Stomach smooth muscle (tissue), 2 donors: Measurements from ENCODE around the gene KCNK3.

Experiments
- H3K27ac ChIP-seq: one replicate; pipeline ENCODE4 v1.7.0; 2013; ENCODE audit warnings: mild to moderate bottlenecking, low read length, inconsistent platforms
- H3K27me3 ChIP-seq, 2 donors: one replicate each; pipeline ENCODE4 v1.7.0; 2013; ENCODE audit warnings: low read length in 2 of 2; ENCODE audit not compliant: insufficient read depth in 2 of 2, control insufficient read depth in 1 of 2
- H3K36me3 ChIP-seq, 2 donors: one replicate each; pipeline ENCODE4 v1.7.0; 2013; ENCODE audit warnings: low read length in 2 of 2; ENCODE audit not compliant: control insufficient read depth in 2 of 2, insufficient read depth in 2 of 2
- H3K4me1 ChIP-seq: one replicate; pipeline ENCODE4 v1.7.0; 2013; ENCODE audit warnings: low read length; ENCODE audit not compliant: control insufficient read depth, insufficient read depth
- H3K4me3 ChIP-seq, 2 donors: one replicate each; pipeline ENCODE4 v1.7.0; 2013; ENCODE audit warnings: low read length in 2 of 2
- H3K9ac ChIP-seq, 2 donors: one replicate each; pipeline ENCODE4 v1.7.0; 2013; ENCODE audit warnings: low read length in 2 of 2, mild to moderate bottlenecking in 1 of 2
- H3K9me3 ChIP-seq, 2 donors: one replicate each; pipeline ENCODE4 v1.7.0; 2013; ENCODE audit warnings: low read length in 2 of 2; ENCODE audit not compliant: control insufficient read depth in 2 of 2
- donor health status: healthy.
- donor health status: Pancreatic carcinoma.

Gene KCNK3

DNA sequence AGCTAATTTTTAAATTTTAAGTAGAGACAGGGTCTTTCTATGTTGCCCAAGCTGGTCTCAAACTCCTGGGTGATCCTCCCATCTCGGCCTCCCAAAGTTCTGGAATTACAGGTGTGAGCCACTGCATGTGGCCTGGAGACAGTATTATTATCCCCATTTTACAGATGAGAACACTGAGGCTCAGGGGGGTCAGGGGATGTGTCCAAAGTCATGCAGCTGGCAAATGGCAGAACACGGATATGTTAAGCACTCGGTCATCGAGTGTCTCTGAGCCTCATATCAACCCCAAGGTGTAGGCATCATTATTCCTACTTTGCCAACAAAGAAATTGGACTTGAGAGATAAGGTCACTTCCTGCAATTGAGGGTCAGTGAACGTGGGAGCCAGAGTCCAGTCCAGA, 12.6 kb downstream of the KCNK3 start:
- peaks cover 30% of the 10 kb centered on the region for H3K4me1 ChIP-seq
- H3K27me3 ChIP-seq = no peaks in the 10 kb centered on the region
- no peak overlapping the region for H3K27ac ChIP-seq
- no peak overlapping the region for H3K4me3 ChIP-seq
- no peak overlapping the region for H3K9ac ChIP-seq
- H3K9me3 ChIP-seq = no peaks in the 10 kb centered on the region
- no peaks in the 10 kb centered on the region for H3K36me3 ChIP-seq

DNA sequence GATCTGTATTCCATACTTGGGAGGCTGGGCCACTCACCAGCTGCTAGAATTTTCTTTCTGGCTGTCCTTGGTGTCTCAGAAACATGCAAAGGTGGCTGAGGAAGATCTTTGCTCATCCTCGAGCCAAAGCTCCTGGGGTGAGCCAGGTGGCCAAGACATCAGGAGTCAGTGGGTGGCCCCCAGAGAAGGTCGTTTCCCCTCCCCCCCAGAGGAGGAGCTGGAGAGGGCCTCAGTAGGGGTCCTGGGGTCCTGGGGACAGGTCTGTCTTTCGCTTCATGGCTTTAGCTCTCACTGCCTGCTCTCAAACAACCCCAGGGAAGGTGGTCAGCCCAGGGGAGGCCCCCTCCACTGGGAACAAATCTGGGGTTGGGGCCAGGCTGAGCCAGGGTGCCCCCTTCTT, 13.6 kb downstream of the KCNK3 start:
- no peak overlapping the region for H3K4me3 ChIP-seq
- no peaks in the 10 kb centered on the region for H3K9me3 ChIP-seq
- no peak overlapping the region for H3K27ac ChIP-seq
- H3K36me3 ChIP-seq = no peaks in the 10 kb centered on the region
- H3K4me1 ChIP-seq = peaks cover 40% of the 10 kb centered on the region
- no peak overlapping the region for H3K9ac ChIP-seq
- no peaks in the 10 kb centered on the region for H3K27me3 ChIP-seq

DNA sequence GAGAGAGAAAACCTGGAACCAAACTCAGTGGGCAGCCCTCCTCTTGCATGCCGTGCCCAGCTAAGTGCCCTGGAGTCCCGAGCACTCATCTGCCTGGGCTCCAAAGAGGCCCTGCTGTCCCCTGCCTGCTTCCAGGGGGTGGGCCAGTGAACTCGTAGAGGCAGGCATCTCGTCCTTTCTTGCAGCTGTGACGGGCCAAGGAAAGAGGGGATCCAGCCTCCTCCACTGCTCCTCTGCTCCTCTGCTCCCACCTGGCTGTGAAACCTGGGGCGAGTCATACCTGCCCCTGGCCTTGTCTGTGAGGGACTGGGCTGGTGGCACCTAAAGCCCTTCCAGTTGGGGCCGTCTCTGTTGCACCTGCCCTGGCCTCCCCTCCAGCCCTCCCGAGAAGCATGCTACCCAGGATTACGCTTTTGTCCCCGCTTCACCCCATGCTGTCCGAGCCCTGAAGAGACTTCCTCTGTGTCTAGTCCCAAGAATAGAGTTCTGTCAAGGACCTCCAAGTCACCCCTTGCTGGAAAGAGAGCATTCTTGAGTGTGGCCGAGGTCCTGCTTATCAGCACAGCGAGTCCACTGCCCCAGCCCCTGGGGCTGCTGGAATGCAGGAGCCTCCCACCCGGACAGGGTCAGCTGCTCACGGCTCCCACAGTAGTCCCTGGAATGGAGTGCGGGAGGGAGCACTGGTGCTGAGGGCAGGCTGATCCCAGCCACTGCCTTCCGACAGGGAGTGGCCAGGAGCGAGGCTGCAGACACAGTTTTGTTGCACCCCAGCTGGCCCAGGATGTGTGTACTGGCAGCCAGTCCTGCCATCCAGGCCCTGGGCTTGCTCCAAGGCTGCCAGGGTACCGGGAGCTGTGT, 14.3 kb downstream of the KCNK3 start:
- H3K27me3 ChIP-seq = no peaks in the 10 kb centered on the region
- H3K9me3 ChIP-seq = no peaks in the 10 kb centered on the region
- no peaks in the 10 kb centered on the region for H3K36me3 ChIP-seq
- H3K27ac ChIP-seq = peak overlapping the region; percentile 11
- H3K9ac ChIP-seq = no peak overlapping the region
- peaks cover 47% of the 10 kb centered on the region for H3K4me1 ChIP-seq
- H3K4me3 ChIP-seq = peak overlapping the region in 1 of 2 donors; percentile 8

DNA sequence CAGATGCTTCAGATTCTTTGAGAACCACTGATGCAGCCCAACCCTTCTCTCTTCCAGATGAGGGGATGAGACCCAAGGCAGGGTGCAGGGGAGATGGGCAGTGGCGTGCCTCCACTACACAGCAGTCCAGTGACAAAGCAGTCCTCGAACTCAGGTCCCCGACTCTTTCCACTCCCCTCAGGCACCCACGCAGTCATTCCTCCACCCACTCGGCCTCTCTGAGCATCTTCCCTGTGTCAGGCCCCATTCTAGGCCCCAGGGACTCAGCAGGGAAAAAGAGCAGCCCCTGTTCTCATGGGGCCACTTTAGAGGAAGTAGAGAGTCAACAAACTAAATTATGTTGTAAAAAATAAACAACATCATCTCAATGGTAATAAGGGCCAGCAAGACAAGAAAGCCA, 15.2 kb downstream of the KCNK3 start:
- no peaks in the 10 kb centered on the region for H3K36me3 ChIP-seq
- peaks cover 56% of the 10 kb centered on the region for H3K4me1 ChIP-seq
- peak overlapping the region; percentile 11 for H3K27ac ChIP-seq
- H3K27me3 ChIP-seq = no peaks in the 10 kb centered on the region
- no peak overlapping the region for H3K4me3 ChIP-seq
- H3K9me3 ChIP-seq = no peaks in the 10 kb centered on the region
- no peak overlapping the region for H3K9ac ChIP-seq

DNA sequence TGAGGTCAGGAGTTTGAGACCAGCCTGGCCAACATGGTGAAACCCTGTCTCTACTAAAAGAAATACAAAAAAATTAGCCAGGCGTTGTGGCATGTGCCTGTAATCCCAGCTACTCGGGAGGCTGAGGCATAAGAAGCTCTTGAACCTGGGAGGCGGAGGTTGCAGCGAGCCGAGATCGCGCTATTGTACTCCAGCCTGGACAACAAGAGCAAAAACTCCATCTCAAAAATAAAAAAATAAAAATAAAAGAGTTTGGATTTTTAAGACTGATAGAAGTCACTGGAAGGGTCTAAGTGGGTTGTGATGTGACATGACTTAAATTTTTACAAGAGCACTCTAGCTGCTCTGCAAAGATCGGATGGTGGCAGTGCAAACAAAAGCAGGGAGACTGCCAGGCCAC, 15.9 kb downstream of the KCNK3 start:
- H3K36me3 ChIP-seq = no peaks in the 10 kb centered on the region
- H3K4me1 ChIP-seq = peaks cover 64% of the 10 kb centered on the region
- no peak overlapping the region for H3K27ac ChIP-seq
- H3K9ac ChIP-seq = no peak overlapping the region
- no peaks in the 10 kb centered on the region for H3K27me3 ChIP-seq
- no peak overlapping the region for H3K4me3 ChIP-seq
- no peaks in the 10 kb centered on the region for H3K9me3 ChIP-seq

DNA sequence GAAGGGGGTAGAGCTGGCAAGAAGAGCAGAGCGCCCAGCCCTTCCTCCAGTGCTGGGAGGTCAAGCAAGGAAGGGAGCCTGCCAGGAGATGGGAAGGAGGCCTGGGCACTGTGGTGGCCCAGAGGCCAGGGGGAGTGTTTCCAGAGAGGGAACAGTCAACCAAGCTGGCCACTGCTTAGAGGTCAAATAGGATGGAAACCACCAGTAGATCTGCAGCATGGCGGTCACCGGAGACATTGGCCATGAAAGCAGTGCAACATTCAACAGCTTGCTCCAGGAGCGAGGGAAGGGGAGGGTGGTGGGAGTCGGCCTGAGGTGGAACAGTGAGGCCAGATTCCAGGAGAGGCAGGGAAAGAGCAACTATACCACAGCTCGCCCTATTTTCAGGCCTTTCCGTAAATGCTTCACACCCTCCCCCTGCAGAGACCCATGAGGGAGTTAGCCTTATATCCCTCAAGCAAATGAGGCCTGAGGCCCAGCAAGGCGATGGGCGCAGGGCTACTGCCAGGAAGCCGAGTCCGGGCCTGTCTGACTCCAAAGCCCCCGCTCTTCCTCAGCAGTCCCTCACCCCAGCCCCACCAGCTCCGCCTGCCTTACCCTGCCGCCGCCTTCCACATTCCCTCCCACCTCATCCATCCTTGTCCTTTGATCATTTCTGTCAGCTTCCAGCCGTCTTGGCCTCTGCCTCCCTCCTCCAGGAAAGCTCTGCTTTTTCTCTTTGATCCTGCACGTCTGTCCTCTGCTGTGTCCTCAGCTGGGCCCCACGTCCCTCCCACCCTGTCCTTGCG, 17.0 kb downstream of the KCNK3 start:
- Histone ChIP-seq H3K27me3 (no peaks in the 10 kb centered on the region), H3K9ac (no peak overlapping the region), H3K4me1 (peaks cover 69% of the 10 kb centered on the region)

DNA sequence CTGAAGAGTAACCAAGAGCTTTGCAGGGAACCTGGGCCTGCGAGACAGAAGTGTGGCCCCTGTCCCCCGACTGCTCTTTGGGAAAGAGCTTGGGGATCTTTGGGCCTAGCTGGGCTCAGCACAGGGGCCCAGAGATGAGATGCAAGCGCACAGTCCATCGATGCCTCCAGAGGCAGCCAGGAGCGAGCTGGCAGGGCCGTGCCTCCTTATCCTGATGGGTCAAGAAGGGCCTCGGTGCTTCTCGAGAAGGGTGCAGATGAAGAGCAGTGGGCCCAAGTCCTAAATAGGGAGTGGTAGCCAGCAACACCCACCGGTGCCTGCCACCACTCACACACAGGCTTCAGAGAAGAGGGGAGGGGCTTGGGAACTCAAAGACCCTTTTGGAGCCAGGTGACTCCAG, 17.6 kb downstream of the KCNK3 start:
- Histone ChIP-seq H3K27me3 (no peaks in the 10 kb centered on the region), H3K9ac (no peak overlapping the region), H3K27ac (peak overlapping the region; percentile 85), H3K36me3 (no peaks in the 10 kb centered on the region), H3K4me3 (no peak overlapping the region), H3K4me1 (peaks cover 70% of the 10 kb centered on the region), H3K9me3 (no peaks in the 10 kb centered on the region)

More for the DNA sequence above, 17.0 kb downstream of the KCNK3 start:
- no peak overlapping the region for H3K4me3 ChIP-seq
- peak overlapping the region; percentile 85 for H3K27ac ChIP-seq
- no peaks in the 10 kb centered on the region for H3K36me3 ChIP-seq
- H3K9me3 ChIP-seq = no peaks in the 10 kb centered on the region

DNA sequence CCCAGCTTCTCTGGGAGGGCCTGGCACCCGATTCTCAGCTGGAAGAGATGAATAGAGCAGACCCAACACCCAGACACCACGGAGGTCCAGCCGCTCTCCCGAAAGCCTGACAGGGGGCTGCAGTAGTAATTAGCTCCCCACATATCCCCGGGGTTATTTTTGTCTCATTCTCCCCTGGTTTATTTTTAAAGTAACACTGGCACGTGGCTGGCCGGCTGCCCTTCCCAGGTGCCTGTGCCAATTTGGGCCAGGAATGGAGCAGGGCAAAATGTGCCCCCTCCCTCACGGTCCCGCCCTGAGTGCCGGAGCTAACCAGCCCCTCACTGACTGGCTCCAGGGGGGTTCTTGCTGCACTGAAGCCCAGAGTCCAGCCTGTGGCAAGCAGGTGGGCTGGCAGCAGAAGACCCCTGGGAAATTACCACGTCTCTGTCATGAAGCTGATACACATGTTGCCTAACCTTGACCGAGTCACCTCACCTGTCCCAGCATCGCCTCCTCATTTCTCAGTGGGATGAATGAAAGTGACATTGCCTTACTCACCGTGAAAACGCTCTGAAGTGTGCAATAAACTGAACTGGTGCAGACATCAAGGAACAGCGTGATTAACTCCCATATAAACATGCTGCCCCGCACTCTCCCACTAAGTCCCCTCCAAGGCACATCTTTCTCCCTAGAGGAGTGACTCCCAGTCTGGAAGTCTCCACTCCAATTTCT, 18.4 kb downstream of the KCNK3 start:
- peak overlapping the region; percentile 85 for H3K27ac ChIP-seq
- H3K4me1 ChIP-seq = peaks cover 77% of the 10 kb centered on the region
- H3K4me3 ChIP-seq = peak overlapping the region; percentile 17 to 44
- no peaks in the 10 kb centered on the region for H3K9me3 ChIP-seq
- H3K36me3 ChIP-seq = no peaks in the 10 kb centered on the region
- H3K27me3 ChIP-seq = no peaks in the 10 kb centered on the region
- no peak overlapping the region for H3K9ac ChIP-seq

DNA sequence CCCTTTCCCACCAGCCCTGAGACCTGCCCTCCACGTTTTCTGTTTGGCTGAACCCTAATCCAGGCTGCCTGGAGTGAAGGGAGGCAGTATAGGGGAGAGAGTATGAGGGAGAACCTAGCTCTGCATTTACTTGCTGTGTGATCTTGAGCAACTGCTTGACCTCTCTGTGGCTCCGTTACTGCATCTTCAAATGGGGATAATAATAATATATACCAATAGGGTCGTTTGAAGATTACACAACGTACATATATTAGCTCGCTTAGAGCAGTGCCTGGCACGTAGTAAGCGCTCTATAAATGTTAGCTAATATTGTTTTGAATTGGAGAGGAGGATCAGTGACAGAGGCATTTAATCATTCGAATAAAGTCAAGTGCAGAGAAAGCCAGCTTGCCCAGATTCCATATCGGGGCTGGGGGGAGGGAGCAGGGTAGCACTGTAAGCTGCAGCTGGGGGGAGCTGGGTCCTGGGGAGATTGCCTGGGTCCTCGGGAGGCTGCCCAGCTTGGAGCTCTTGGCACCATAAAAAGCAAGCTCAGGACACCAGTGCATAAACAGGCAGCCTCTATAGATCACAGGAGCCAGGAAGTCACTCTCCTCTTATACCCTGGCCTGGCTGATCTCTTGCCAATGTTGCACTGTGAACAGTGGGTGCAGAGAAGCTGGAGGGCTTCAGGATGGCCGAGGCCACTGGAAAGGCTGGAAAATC, 19.1 kb downstream of the KCNK3 start:
- Histone ChIP-seq H3K9ac (peak overlapping the region in 1 of 2 donors; percentile 21), H3K27me3 (no peaks in the 10 kb centered on the region), H3K4me1 (peaks cover 74% of the 10 kb centered on the region), H3K36me3 (no peaks in the 10 kb centered on the region), H3K27ac (peak overlapping the region; percentile 85), H3K9me3 (no peaks in the 10 kb centered on the region), H3K4me3 (peak overlapping the region; percentile 17 to 44)
